GM19455 (cell line): ENCODE measurements around the gene LHFPL2.

Experiments
- ATAC-seq: cut with Tn5 transposase; IDR thresholded peaks from one replicate; pipeline ENCODE4 v1.9.1; 2021; ENCODE audit not compliant: unreplicated experiment

Gene LHFPL2

DNA sequence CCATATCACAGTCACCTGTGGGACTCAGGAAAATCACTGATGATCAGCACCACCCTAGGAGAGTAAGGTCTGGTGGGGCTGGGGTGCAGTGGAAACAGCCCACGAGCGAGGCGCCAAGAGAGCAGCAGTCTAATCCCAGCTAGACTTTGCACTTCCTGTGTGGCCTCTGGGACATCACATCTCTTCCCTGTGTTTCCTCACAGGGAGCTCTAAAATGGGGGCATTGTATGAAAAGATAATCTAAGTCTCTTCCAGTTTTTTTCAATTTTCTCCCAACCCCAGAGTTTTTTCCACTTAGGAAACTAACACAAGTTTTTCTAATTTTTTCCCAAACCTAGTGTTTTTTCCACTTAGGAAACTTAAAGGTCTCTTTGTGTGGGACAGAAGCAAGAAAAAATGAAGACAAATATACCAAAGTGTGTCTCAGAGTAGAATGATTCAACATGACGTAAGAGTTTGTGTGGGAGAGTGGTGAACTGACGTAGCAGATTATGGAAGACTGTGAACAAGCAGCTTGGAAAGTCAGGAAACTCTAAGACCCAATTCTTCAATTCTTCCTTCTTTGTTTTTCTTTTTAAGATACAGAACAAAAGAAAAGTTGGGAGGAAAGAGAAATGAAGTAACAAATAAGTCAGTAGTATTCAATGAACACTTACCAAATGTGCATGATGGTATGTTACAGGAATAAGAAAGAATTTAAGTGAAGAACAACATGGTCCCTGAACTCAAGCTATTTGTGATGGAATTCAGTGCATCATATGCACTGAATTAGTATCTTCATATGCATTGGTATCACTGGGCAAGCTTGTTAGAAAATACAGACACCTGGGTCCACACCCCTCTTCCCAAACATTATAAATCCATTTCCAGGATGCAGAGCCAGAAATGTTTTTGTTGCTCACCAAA lies 51.3 kb downstream of the LHFPL2 start:
- ATAC-seq: no peak

DNA sequence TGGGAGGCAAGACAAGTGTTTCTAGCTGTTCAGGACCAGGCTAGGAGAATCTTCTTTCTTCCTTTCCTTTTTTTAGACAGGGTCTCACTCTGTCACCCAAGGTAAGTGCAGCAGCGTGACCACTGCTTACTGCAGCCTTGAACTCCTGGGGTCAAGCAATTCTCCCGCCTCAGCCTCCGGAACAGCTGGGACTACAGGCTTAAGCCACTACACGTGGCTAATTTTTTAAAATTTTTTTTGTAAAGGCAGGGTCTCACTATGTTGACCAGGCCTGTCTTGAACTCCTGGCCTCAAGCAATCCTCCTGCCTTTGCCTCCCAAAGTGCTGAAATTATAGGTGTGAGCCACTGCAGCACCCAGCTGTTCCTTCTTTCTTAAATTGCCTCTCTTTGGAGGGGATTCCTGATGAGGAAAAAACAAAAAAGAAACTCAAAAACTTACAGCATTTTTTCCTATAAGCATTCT lies 53.1 kb downstream of the LHFPL2 start:
- no peak for ATAC-seq

DNA sequence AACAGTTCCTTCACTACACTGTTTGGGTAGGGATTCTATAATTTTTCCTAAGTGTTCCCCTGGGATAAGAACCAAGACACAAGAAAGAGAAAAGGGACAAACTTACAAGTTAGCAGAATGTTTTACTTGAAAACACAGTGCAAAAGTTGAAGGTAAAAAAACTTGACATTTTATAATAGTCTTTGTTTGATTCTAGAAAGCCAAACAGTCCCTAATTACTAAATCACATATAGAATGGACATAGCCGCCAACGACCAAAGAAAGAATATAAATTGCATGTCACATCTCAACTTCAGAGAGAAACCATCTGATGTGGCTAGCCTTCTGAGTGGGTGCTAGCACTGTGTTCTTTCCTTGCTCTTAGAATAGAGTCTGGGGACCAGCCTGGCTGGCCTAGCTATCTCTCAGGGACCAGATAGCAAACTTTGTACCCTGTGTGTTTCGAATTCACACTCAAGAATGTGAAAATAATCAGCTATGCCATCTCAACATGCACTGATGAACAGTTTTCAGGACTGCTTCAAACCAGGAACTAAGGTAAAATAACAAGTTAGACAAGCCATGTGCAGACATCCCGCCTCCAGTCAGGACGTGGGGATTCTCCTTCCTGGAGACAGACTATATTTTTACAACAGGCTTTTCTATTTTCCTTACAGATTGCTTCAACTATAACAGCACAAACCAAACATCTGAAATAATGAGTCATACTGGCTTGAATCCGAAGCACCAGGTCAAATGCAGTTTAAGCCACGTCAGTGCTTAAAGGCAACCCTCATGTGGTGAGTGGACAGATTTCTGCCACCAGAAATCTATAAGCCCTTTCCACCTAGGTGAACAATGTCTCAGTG lies 53.7 kb downstream of the LHFPL2 start:
- no peak for ATAC-seq

DNA sequence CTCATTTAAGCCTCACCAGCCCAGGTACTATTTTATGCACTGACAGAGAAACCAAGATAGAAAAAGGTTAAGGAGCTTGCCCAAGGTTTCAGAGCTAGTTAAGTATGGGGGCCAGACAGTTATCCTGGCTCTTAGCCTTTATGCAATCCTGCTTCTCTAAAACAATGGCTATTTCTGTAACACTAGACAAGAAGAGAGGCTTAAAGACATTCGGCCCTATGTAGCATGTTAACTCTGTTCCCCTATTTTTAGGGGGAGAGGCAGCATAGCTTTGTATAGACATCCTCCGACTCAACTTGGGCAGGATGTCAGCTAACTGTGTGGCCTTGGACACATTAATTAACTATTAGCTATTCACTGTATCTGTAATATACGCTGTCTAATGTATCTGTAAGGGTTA lies 54.6 kb downstream of the LHFPL2 start:
- no peak for ATAC-seq

DNA sequence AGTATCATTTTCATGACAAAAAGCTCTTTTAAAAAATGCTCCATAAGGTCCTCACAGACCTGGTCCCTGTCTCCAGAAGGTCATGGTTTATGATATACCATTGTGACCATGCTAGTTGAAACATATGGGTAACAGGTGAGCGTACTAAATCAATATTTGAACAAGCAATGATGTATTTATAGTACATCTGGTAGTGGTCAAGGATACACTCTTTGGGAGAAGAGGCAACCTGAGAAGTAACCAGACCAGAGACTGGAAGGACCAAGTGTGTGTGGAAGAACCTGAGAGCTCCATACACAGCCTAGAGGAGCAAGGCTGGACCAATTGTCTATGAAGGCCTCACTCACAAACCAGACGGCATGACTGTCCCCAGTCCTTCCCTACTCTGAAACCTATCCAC lies 55.1 kb downstream of the LHFPL2 start:
- no peak for ATAC-seq

DNA sequence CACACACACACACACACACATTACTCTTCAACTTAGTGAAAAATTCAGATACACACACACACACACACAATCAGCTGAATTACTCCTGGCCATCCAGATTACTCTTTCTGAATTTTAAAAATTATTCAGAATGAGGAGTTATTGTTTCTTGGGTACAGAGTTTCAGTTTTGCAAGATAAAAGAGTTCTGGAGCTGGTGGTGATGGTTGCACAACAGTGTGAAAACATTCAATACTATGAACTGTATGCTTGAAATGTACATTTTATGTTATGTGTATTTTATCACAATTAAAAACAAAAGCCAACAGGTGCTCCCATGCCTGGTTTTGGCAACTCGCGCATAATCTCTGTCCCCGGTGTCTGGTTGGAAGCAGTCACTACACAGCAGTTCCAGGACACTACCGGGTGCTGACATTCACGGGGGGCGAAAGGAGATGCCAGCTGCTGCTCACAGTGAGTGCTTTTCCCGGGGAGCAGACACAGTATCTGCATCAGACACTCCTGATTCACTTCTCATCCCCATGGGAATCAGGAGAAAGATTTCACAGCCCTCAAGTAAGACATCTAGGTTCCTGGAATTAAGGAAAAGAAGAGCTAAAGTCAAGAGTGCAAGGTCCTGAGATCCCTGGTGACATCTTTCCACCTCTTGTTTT lies 55.7 kb downstream of the LHFPL2 start:
- ATAC-seq: no peak

DNA sequence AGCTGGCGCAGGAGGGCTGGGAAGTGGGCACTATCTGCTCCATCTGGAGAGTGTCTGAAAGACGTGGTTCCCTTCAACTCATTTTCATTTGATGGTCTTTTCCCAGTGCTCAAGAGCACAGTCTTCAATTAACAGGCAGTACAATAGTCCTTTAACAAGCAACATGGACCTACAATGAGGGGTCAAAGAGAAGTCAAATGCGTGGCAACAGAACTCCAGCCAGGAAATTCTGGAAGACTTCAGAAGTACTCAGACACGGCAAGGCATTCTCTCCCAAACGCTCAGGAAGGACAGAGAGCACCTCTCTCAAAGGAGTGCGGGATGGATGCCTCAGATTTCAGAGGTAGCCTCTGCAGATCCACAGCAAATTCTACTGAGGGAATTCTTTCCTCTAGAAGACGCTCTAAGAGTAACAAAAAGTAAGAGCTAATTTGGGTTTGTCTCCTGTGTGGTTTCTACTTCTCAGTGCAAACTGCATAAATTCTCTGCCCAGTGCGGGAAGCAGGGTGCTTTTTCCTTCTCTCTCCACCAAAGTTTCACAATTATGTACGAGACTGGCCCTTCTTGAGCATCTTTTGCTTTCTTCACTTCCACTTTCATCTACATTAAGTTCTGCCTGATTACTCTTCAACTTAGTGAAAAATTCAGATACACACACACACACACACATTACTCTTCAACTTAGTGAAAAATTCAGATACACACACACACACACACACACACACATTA lies 56.4 kb downstream of the LHFPL2 start:
- ATAC-seq: no peak

DNA sequence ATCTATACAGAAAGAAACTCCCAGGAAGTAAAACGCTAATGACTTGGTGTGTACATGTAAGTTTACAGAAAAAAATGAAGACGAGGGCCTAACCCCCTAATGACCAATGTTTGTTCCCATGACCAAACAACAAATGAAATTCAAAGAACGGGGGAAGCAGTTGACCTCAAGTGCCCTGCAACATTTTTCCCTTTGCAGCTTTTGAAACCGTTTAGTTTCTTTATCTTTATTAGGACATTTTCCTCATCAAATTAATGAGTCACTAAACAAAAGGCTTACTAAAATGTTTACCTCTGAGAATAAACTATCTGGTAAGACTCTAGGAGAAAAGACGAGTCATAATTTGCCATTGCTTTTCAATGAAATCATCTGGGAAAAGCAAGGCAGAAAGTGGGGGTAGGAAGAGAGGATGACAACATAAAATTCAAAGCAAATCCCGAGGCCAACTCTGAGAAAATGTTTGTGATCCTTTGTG lies 57.4 kb downstream of the LHFPL2 start:
- no peak for ATAC-seq

DNA sequence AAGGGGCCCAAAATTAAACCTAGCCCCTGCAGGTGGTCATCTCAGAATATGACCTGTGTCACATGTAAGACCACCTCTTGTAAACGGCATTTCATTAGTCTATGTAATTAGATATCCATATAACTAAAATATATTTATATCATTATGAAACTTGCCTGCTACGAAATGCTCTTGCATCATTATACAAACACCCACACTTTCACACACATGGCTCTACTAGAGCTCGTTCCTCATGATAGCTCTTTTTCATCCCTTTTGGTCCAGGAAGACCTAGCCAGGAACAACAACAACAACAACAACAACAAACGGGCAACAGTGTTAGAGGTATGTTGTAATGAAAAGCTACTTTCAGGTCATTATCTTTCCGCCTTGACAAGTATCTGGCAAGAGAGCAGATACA lies 58.6 kb downstream of the LHFPL2 start:
- no peak for ATAC-seq

DNA sequence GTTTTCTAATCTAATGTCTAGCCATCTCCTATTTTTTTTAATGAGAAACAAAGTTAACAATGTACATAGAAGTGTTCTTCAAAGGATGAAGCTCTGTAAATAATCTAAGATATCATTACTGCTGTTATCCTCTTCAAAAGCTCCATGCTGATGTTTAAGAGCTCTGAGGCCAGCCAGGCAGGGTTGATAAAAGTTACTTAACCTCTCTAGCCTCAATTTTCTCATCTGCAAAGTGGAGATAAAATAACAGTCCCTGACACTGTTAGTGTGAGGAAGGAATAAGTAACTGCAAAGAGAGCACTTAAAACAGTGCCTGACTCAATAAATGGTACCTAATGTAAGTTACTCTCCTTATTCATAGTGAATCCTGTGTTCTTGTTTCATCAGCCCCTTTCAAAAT lies 60.1 kb downstream of the LHFPL2 start:
- ATAC-seq: no peak

DNA sequence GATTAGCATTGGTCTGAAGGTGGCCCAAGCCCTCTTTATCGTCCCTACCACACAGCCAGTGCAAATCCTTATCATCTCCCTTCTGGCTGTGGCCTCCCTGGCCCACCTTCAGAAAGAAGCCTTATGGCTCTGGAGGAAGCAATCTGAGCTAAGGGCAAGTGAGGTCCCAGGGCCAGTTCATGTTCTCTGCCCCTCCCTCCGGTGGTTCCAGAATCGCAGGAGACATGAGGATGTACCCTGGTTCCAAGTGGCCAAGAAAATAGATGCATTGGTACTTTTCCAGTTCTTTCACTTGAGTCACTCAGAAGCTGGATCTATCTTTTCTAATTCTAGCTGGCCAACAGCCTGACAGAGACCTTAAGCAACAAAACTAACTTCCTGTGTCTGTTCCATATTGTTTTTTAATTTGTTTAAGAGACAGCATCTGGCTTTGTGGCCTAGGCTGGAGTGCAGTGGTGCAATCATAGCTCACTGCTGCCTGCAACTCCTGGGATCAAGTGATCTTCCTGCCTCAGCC lies 60.7 kb downstream of the LHFPL2 start:
- no peak for ATAC-seq

DNA sequence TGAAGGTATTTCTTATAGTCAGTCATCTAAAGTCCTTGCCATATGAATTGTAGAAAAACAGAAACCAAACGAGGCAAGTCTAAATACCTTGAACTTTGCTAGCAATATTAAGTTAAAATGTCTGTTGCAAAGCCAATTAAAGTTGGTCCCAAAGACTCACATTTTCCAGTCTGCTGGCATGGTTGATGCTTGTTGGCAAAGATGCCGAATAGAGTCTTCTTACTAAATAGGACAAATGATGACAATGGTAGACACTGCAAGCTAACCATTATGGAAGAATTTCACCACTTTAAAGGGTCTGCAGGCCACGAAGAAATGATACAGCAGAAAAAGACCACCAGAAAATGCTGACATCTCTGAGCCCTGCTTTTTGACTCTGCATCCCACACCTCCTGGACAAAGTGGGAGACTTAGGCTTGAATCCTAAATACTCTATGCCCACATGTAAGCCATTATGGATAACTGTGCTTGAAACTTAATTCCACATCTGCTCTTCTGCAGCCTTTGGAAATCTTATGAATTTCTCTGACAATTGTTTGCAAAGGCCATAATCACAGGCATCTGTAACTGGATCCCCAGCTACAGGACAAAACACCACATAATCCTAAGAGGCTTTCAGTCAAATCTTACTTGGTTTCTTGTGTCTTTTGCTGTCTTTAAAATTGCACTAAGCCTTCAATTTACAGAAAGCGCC lies 61.3 kb downstream of the LHFPL2 start:
- no peak for ATAC-seq

DNA sequence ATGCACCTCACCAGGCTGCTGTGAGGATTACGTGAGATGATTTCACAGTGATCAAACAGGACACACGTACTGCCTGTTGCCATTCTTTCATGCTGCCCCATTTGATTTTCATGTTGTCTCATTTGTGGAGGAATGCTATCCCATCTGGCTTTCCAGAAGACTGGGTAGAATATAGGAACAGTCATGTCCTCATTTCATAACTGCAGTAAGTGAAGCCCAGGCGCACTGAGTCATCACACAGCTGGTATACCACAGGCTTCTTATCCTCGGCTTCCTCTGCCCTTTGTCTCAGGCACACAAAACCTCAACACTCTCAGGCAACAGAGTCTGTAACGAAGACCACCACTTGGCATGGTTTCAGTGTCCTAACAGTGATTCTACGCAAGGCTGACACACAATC lies 62.3 kb downstream of the LHFPL2 start:
- ATAC-seq: no peak

DNA sequence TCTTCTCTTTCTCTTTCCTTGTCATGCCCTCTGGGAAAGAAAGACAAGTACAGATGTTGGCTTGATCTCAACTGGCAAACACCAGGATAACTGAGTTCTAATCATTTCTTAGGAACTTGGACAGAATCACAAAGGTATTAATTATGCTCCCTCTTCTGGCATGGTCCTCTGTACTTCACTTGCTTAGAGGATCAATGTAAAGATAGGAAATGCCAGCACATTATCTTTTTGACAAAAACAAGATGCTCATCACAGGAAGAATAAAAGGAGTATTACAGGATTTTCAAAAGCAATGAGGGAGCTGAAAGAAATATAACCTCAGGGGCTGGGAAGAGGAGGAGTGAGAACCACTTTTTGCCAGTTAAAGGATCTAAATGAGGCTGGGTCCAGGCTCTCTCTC lies 70.6 kb downstream of the LHFPL2 start:
- no peak for ATAC-seq

DNA sequence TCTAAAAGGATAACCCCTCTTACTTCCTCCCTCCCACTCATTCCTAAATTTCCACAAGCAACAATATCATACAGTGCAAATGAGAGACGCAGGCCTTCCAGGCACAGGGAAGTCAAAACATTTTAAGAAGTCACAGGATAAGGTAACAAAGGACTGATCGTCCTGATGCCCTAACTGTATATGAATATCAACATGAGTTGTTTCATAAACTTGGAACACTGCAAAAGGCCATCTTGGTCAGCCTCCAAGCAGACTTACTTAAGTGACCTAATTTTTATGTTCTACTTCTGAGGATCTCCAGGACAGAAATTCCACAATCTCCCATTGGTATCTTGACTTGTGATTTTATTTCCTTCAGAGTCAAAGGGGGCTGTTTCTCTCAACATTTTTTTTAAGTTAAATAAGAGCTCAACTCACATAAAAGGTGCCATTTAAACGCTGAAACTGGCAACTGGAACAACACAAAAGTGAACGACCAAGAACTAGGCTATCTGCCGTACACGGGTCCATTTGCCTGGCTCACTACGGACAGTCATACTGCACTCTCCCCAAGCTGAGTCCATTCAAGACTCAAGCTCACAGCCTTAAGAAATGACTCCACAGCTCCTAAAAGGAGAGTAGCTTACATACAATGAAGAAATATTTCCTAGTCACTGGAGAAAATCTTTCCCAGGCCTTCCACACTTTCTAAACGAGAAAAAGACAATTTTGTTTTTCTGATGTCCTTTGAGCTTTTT lies 71.3 kb downstream of the LHFPL2 start:
- no peak for ATAC-seq

DNA sequence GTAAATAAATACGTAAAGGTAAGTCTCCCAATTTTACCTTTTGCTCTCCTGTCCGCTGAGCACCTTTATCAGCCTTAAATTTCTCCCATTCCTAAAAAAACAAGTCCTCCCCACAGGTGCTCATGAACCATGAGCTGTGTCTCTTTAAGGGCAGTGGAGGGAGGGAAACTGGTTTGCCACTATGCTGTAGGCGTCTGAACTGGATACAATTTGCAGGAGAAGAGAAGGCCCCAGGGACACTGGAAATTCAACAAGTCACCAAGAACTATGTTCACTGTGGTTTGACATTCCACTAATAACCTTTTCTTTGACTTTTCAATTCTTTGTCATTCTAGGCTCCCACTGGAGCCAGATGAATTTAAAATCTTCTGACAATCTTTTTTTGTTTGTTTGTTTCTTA lies 72.2 kb downstream of the LHFPL2 start:
- no peak for ATAC-seq

DNA sequence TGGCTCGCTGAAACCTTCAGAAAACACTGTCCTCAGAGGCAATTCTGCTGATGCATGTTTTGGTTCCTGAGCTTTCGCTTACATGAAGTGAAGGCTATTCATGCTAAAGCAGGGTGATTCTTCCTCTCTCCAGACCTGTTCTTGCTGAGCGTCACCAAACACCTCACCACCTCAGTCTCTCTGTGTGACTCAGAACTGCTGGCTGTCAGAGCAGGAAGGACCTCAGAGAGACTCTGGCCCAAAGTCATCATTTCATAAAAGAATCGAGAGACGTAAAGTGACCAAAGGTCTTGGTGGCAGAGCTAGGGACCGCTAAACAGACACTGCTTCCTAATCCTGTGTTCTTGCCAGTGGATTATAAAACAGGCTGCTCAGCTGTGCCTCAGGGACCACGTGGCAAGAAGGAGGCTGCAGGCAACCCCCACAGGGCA lies 73.8 kb downstream of the LHFPL2 start:
- peak; percentile 71 for ATAC-seq

DNA sequence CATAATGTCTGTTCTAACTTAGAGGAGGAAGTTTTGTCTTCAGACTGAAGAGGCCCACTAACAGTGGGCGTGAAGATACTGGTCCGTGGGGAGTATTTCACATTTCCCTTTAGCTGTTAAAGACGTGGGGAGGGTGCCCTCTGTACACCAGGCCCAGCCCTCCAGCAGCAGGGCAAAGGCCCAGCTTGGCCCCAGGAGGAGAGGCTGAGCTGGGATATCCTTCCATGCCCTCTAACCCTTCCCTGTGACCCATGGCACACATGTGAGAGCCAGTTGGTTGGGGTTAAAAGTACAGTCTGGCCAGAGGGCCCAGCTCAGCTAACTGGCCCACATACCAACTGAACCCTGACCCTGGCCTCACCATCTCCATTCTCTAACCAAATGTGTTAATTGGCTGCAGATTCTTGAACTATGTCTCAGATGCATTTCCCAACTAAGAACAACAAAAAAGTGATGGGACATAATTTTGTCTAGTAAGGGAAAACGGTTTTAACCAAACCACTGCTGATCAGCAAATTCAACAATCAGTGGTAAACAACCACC lies 74.4 kb downstream of the LHFPL2 start:
- ATAC-seq: no peak

DNA sequence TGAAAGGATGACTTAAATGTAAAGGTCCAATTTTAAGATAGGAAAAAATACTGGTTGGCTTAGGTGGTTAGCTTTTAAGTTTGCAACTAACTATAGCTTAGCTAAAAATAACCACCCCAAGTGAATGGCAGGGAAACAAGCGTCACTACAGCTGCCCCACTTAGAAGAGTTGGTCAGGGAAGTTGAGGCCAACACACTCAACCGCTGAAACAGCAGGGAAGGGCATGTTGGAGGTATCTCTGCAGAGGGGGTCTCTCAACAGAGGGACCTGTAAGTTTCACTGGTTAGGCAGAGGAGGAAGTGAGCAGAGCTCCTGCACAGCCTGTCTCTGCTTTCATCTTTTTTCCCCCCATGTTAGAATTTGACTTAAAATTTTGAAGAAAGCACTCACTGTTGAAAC lies 75.3 kb downstream of the LHFPL2 start:
- ATAC-seq: peak; percentile 47
